ENCODE measurements around the gene RAP1GDS1. TPM values are rescaled to one million over a fixed set of nuclear protein-coding genes. Genes with fewer than 3 reads are reported as not detected.

Gene RAP1GDS1, protein sequence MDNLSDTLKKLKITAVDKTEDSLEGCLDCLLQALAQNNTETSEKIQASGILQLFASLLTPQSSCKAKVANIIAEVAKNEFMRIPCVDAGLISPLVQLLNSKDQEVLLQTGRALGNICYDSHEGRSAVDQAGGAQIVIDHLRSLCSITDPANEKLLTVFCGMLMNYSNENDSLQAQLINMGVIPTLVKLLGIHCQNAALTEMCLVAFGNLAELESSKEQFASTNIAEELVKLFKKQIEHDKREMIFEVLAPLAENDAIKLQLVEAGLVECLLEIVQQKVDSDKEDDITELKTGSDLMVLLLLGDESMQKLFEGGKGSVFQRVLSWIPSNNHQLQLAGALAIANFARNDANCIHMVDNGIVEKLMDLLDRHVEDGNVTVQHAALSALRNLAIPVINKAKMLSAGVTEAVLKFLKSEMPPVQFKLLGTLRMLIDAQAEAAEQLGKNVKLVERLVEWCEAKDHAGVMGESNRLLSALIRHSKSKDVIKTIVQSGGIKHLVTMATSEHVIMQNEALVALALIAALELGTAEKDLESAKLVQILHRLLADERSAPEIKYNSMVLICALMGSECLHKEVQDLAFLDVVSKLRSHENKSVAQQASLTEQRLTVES
- 55.0 and 66.3 TPM in 2 replicates for total RNA-seq

DNA sequence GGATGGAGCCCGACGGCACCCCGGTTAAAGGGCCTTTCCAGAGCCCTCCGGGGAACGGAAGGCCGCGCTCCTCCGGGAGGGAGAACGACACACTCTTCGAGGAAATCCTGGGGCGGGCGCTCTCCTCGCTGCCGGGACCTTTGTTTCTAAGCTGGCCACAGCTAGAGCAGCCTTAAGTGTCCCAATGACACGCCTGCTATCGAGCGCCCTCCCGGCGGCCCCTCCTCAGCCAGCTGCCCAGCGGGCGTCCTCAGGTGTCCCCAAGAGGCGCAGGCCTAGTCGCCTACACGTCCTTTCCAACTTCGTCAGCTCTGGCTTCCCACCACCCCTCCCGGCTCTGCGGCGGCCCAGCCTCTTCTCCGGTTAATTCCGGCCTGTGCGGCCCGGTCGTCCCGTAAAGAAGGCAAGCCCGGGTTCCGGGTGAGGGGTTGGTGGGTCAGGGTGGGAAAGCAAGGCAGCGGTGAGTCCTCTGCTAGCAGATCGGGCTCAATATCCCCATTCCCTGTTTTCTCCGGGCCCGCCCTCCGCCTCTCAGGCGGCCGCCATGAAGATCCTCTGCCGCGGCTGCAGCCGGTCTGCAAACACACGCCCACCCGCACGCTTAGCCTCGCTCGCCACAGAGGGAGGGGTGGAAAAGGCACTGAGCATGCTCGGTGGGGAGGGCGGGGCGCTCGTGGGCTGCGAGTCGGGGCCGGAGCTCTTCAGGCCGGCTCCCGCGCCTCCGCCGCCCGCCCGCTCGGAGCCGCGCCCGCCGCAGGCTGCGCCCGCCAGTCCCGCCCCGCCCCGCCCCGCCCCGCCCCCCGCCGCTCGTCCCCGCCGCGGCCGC, at the start of gene RAP1GDS1:
Gene RAP1GDS1 (plus strand): TSS at position 806 of the 826 bp plus-strand sequence. CDS start 182 bp downstream, outside the sequence.
- Histone ChIP-seq H3K4me3 (ENCODE audit: low read depth, low read length) (peak within 1 kb of the TSS; percentile 70), H3K36me3 (ENCODE audit: control insufficient read depth, insufficient read depth, low read length) (no peaks in the 10 kb centered on the region), H3K27me3 (ENCODE audit: control insufficient read depth, insufficient read depth, low read length) (no peaks in the 10 kb centered on the region)
- TF ChIP-seq, protein P1, sequence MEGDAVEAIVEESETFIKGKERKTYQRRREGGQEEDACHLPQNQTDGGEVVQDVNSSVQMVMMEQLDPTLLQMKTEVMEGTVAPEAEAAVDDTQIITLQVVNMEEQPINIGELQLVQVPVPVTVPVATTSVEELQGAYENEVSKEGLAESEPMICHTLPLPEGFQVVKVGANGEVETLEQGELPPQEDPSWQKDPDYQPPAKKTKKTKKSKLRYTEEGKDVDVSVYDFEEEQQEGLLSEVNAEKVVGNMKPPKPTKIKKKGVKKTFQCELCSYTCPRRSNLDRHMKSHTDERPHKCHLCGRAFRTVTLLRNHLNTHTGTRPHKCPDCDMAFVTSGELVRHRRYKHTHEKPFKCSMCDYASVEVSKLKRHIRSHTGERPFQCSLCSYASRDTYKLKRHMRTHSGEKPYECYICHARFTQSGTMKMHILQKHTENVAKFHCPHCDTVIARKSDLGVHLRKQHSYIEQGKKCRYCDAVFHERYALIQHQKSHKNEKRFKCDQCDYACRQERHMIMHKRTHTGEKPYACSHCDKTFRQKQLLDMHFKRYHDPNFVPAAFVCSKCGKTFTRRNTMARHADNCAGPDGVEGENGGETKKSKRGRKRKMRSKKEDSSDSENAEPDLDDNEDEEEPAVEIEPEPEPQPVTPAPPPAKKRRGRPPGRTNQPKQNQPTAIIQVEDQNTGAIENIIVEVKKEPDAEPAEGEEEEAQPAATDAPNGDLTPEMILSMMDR (IDR thresholded peaks at IDR 0.05; ENCODE audit: insufficient read depth, low read length, severe bottlenecking): no peak
- DNase-seq (ENCODE audit: low read depth): peak; percentile 90
- no peak for FAIRE-seq

DNA sequence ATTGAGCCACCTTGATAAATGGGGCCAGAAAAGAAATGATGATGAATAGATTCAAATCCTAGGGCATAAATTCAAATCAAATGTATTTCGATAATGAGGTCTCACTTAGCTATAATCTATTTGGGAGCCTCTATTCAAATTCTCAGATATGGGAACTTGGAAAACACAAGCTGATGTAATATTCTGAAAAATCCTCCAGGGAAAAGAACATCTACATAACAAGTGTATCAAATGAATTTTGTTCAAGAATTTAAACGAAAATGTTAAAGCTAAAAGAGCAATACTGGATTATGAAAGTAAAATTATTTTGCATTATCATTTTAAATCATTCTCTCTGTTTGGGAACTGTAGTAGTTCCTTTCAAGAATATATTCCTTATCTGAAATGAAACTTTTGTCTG, 38.9 kb upstream of the RAP1GDS1 start:
- Histone ChIP-seq H3K27me3 (ENCODE audit: control insufficient read depth, insufficient read depth, low read length) (no peaks in the 10 kb centered on the region), H3K36me3 (ENCODE audit: control insufficient read depth, insufficient read depth, low read length) (no peaks in the 10 kb centered on the region), H3K4me3 (ENCODE audit: low read depth, low read length) (no peak overlapping the region)
- FAIRE-seq (no peak), DNase-seq (ENCODE audit: low read depth) (no peak)
- TF ChIP-seq, protein P1 (IDR thresholded peaks at IDR 0.05; ENCODE audit: insufficient read depth, low read length, severe bottlenecking): no peak

DNA sequence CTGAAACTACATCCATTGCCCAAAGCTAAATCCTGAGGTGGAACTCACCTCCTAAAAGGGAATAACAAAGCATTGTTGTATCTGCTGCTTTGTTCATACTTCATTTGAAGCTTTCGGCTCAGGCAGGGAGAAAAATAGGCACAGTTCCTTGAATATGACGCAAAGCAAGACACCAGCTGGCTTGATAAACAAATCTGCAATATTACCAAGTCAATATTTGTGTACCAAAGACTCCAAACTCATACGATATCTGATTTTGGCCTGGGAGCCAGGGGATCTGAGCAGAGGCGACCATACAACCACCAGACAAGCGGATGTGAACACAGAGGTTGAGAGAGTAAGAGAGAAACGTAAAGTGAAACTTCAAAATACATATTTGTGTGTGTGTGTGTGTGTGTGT, 34.8 kb upstream of the RAP1GDS1 start:
- Histone ChIP-seq H3K36me3 (ENCODE audit: control insufficient read depth, insufficient read depth, low read length) (no peaks in the 10 kb centered on the region), H3K27me3 (ENCODE audit: control insufficient read depth, insufficient read depth, low read length) (no peaks in the 10 kb centered on the region), H3K4me3 (ENCODE audit: low read depth, low read length) (no peak overlapping the region)
- DNase-seq (ENCODE audit: low read depth): no peak
- TF ChIP-seq, protein P1 (IDR thresholded peaks at IDR 0.05; ENCODE audit: insufficient read depth, low read length, severe bottlenecking): no peak
- no peak for FAIRE-seq

DNA sequence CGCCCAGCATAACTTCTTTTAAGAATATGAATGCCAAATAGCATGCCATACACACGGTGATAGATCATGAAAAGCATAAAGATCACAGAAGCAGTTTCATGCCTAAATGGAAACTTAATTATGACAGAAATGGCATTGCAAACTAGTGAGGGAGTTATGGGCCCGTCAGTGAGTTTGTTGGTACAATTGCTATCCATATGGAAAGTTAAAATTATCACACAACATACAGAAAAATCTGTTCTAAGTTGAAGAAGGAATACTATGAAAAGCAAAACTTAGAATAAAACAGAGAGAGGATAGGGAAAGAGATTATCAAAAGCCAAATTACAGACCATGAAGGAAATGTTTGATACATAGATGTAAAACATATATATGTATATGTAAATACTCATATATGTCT, 30.2 kb upstream of the RAP1GDS1 start:
- DNase-seq (ENCODE audit: low read depth): no peak
- TF ChIP-seq, protein P1 (IDR thresholded peaks at IDR 0.05; ENCODE audit: insufficient read depth, low read length, severe bottlenecking): no peak
- no peak for FAIRE-seq
- H3K27me3 ChIP-seq (ENCODE audit: control insufficient read depth, insufficient read depth, low read length): no peaks in the 10 kb centered on the region
- H3K36me3 ChIP-seq (ENCODE audit: control insufficient read depth, insufficient read depth, low read length): no peaks in the 10 kb centered on the region
- H3K4me3 ChIP-seq (ENCODE audit: low read depth, low read length): no peak overlapping the region

DNA sequence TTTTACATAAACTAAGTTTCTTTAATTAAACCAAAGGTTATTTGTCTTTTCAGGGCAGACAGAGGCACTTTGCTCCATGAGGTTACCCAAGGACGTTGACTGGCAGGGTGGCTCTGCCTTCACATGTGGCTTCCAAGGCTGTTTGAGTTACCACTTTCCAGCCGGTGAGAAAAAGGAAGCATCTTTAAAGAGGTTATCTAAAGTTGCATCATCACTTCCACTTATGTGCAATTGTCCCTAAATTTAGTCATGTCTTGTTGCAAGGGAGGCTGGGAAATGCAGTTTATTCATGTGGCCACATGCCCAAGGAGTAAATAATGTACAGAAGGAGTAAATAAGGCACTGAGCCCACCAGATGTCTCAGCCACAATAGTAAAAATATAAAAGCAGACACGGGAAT, 29.0 kb upstream of the RAP1GDS1 start:
- FAIRE-seq: no peak
- TF ChIP-seq, protein P1 (IDR thresholded peaks at IDR 0.05; ENCODE audit: insufficient read depth, low read length, severe bottlenecking): no peak
- Histone ChIP-seq H3K4me3 (ENCODE audit: low read depth, low read length) (no peak overlapping the region), H3K36me3 (ENCODE audit: control insufficient read depth, insufficient read depth, low read length) (no peaks in the 10 kb centered on the region), H3K27me3 (ENCODE audit: control insufficient read depth, insufficient read depth, low read length) (no peaks in the 10 kb centered on the region)
- DNase-seq (ENCODE audit: low read depth): peak; percentile 62

All from bronchial epithelial cell (primary cell).